ENCODE results near the gene BMPER.
"Not testable (repeated sequence)": the region's sequence is repeated elsewhere in the genome, so short reads cannot be mapped to it uniquely, and the experiment has no call there.

BMPER gene

DNA sequence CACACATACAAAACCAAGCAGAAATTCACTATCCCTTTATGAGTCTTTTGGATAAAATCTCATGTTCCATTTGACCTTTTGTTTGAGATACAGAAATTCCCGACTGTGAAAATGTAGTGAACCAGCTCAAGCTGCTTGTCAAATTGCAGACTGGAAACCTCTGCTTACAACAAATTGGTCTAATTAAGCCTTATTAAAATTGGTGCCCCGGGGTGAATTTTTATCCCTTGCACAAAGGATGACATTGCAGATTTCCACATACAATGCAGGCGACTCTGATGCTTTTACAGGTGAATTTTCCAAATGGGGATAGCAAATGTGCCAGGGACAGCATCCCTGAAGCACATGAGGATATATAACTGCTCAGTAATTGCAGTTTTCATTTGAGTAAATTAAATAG lies 257.3 kb downstream of the BMPER start:
- Histone ChIP-seq H3K4me1 (ENCODE audit: control insufficient read depth, insufficient read depth, low read length) (no peaks in the 10 kb centered on the region), H3K27ac (ENCODE audit: low read depth, low read length) (no peak overlapping the region), H3K36me3 (ENCODE audit: control insufficient read depth, insufficient read depth, low read length) (no peaks in the 10 kb centered on the region), H3K4me3 (ENCODE audit: low read depth, low read length) (no peak overlapping the region), H3K27me3 (ENCODE audit: control insufficient read depth, insufficient read depth, low read length) (no peaks in the 10 kb centered on the region), H3K9me3 (ENCODE audit: control insufficient read depth, insufficient read depth, low read depth, low read length) (peaks cover 2% of the 10 kb centered on the region; the same call in 1 of the 2 replicates), H3K9ac (ENCODE audit: low read length) (no peak overlapping the region)

- H3K4me3 ChIP-seq (ENCODE audit: low read depth, low read length), result no peak overlapping the region
- H3K9ac ChIP-seq (ENCODE audit: low read length), result no peak overlapping the region
- H3K36me3 ChIP-seq (ENCODE audit: control insufficient read depth, insufficient read depth, low read length), result no peaks in the 10 kb centered on the region
- H3K27ac ChIP-seq (ENCODE audit: low read depth, low read length), result no peak overlapping the region
- H3K9me3 ChIP-seq (ENCODE audit: control insufficient read depth, insufficient read depth, low read depth, low read length), result peaks cover 2% of the 10 kb centered on the region; the same call in 1 of the 2 replicates
- no peaks in the 10 kb centered on the region for H3K4me1 ChIP-seq (ENCODE audit: control insufficient read depth, insufficient read depth, low read length)
- no peaks in the 10 kb centered on the region for H3K27me3 ChIP-seq (ENCODE audit: control insufficient read depth, insufficient read depth, low read length)
Observed at GRCh38 chr7:34163956-34164355, 258.6 kb downstream of the BMPER start.

- Histone ChIP-seq H3K27ac (ENCODE audit: low read depth, low read length) (no peak overlapping the region), H3K9ac (ENCODE audit: low read length) (no peak overlapping the region), H3K27me3 (ENCODE audit: control insufficient read depth, insufficient read depth, low read length) (no peaks in the 10 kb centered on the region), H3K36me3 (ENCODE audit: control insufficient read depth, insufficient read depth, low read length) (no peaks in the 10 kb centered on the region), H3K9me3 (ENCODE audit: control insufficient read depth, insufficient read depth, low read depth, low read length) (peaks cover 2% of the 10 kb centered on the region; the same call in 1 of the 2 replicates), H3K4me3 (ENCODE audit: low read depth, low read length) (no peak overlapping the region), H3K4me1 (ENCODE audit: control insufficient read depth, insufficient read depth, low read length) (no peaks in the 10 kb centered on the region)
Observed at GRCh38 chr7:34165466-34165865, 260.1 kb downstream of the BMPER start.

- H3K36me3 ChIP-seq (ENCODE audit: control insufficient read depth, insufficient read depth, low read length), result no peaks in the 10 kb centered on the region
- H3K4me1 ChIP-seq (ENCODE audit: control insufficient read depth, insufficient read depth, low read length), result no peaks in the 10 kb centered on the region
- no peaks in the 10 kb centered on the region for H3K27me3 ChIP-seq (ENCODE audit: control insufficient read depth, insufficient read depth, low read length)
- peaks cover 2% of the 10 kb centered on the region; the same call in 1 of the 2 replicates for H3K9me3 ChIP-seq (ENCODE audit: control insufficient read depth, insufficient read depth, low read depth, low read length)
- no peak overlapping the region for H3K9ac ChIP-seq (ENCODE audit: low read length)
- H3K4me3 ChIP-seq (ENCODE audit: low read depth, low read length), result no peak overlapping the region
- H3K27ac ChIP-seq (ENCODE audit: low read depth, low read length), result no peak overlapping the region
Observed at GRCh38 chr7:34165927-34166550, 260.7 kb downstream of the BMPER start.

DNA sequence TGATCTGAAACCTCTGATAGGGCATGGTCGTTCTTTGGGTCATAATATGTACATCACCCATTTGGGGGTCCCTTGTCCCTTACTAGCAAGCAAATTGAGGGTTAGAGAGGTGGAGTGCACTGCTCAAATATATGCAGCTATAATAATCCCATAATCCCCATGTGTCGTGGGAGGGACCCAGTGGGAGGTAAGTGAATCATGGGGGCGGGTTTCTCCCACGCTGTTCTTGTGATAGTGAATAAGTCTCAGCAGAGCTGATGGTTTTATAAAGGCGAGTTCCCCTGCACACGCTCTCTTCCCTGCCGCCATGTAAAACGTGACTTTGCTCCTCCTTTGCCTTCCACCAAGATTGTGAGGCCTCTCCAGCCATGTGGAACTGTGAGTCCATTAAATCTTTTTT lies 262.7 kb downstream of the BMPER start:
- Histone ChIP-seq H3K4me3 (ENCODE audit: low read depth, low read length) (no peak overlapping the region), H3K9ac (ENCODE audit: low read length) (no peak overlapping the region), H3K9me3 (ENCODE audit: control insufficient read depth, insufficient read depth, low read depth, low read length) (peaks cover 2% of the 10 kb centered on the region; the same call in 1 of the 2 replicates)

GRCh38 chr7:34174688-34175616 lies 269.6 kb downstream of the BMPER start:
- peak overlapping the region; percentile 70 for H3K9ac ChIP-seq (ENCODE audit: low read length)
- peak overlapping the region; percentile 61 for H3K4me3 ChIP-seq (ENCODE audit: low read depth, low read length)
- not testable (repeated sequence) for H3K27me3 ChIP-seq (ENCODE audit: control insufficient read depth, insufficient read depth, low read length); H3K9me3 ChIP-seq (ENCODE audit: control insufficient read depth, insufficient read depth, low read depth, low read length); H3K4me1 ChIP-seq (ENCODE audit: control insufficient read depth, insufficient read depth, low read length); H3K36me3 ChIP-seq (ENCODE audit: control insufficient read depth, insufficient read depth, low read length)
- peak overlapping the region; percentile 59; the same call in 1 of the 2 replicates for H3K27ac ChIP-seq (ENCODE audit: low read depth, low read length)

More for the DNA sequence above, 262.7 kb downstream of the BMPER start:
- H3K4me1 ChIP-seq (ENCODE audit: control insufficient read depth, insufficient read depth, low read length), result no peaks in the 10 kb centered on the region
- H3K27ac ChIP-seq (ENCODE audit: low read depth, low read length), result no peak overlapping the region
- H3K27me3 ChIP-seq (ENCODE audit: control insufficient read depth, insufficient read depth, low read length), result no peaks in the 10 kb centered on the region
- H3K36me3 ChIP-seq (ENCODE audit: control insufficient read depth, insufficient read depth, low read length), result no peaks in the 10 kb centered on the region

DNA sequence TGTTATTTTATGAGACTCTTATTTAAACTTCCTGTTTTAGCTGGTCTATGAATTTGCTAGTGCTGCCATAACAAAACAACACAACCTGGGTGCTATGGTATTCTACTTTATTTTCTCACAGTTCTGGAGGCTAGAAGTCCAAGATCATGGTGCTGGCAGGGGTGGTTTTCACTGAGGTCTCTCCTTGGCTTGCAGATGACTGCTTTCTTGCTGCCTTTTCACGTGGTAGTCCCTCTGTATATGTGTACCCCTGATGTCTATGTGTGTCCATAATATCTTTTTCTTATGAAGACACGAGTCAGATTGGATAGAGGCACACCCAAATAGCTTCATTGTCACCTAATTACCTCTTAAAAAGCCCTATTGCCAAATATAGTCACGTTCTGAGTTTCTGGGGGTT lies 270.5 kb downstream of the BMPER start:
- Histone ChIP-seq H3K36me3 (ENCODE audit: control insufficient read depth, insufficient read depth, low read length) (no peaks in the 10 kb centered on the region), H3K9me3 (ENCODE audit: control insufficient read depth, insufficient read depth, low read depth, low read length) (peaks cover 3% of the 10 kb centered on the region; the same call in 1 of the 2 replicates), H3K9ac (ENCODE audit: low read length) (no peak overlapping the region), H3K27me3 (ENCODE audit: control insufficient read depth, insufficient read depth, low read length) (no peaks in the 10 kb centered on the region), H3K4me3 (ENCODE audit: low read depth, low read length) (peak overlapping the region; percentile 61), H3K4me1 (ENCODE audit: control insufficient read depth, insufficient read depth, low read length) (no peaks in the 10 kb centered on the region; the same call in 1 of the 2 replicates), H3K27ac (ENCODE audit: low read depth, low read length) (peak overlapping the region; percentile 59; the same call in 1 of the 2 replicates)

- no peak overlapping the region for H3K9ac ChIP-seq (ENCODE audit: low read length)
- H3K4me1 ChIP-seq (ENCODE audit: control insufficient read depth, insufficient read depth, low read length), result no peaks in the 10 kb centered on the region; the same call in 1 of the 2 replicates
- no peak overlapping the region for H3K4me3 ChIP-seq (ENCODE audit: low read depth, low read length)
- H3K27me3 ChIP-seq (ENCODE audit: control insufficient read depth, insufficient read depth, low read length), result no peaks in the 10 kb centered on the region
- H3K27ac ChIP-seq (ENCODE audit: low read depth, low read length), result no peak overlapping the region
- peaks cover 3% of the 10 kb centered on the region; the same call in 1 of the 2 replicates for H3K9me3 ChIP-seq (ENCODE audit: control insufficient read depth, insufficient read depth, low read depth, low read length)
- no peaks in the 10 kb centered on the region for H3K36me3 ChIP-seq (ENCODE audit: control insufficient read depth, insufficient read depth, low read length)
Observed at GRCh38 chr7:34177476-34177875, 272.1 kb downstream of the BMPER start.

GRCh38 chr7:34181271-34181958 lies 276.1 kb downstream of the BMPER start:
- Histone ChIP-seq H3K9me3 (ENCODE audit: control insufficient read depth, insufficient read depth, low read depth, low read length) (no peaks in the 10 kb centered on the region), H3K9ac (ENCODE audit: low read length) (no peak overlapping the region), H3K27me3 (ENCODE audit: control insufficient read depth, insufficient read depth, low read length) (no peaks in the 10 kb centered on the region), H3K4me1 (ENCODE audit: control insufficient read depth, insufficient read depth, low read length) (no peaks in the 10 kb centered on the region; the same call in 1 of the 2 replicates), H3K4me3 (ENCODE audit: low read depth, low read length) (no peak overlapping the region), H3K36me3 (ENCODE audit: control insufficient read depth, insufficient read depth, low read length) (no peaks in the 10 kb centered on the region), H3K27ac (ENCODE audit: low read depth, low read length) (no peak overlapping the region)

DNA sequence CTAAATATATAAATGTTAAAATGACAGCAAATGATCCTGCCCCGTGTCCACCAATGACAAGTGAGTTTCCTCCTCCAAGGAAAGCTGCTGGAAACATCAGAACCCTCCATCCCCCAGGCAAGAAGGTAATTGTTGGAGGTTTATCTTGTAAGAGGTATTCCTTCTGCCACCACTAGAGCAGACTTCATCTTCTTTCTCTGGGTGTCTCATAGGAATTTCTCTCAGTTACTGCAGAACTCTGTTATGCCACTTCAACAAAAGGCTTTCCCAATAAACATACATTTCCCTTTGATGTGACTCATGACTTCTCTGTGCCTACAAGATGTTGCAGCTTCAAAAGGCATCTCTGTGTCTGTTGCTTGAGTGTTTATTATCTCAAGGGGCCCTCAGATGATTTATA lies 279.1 kb downstream of the BMPER start:
- no peaks in the 10 kb centered on the region for H3K27me3 ChIP-seq (ENCODE audit: control insufficient read depth, insufficient read depth, low read length)
- no peak overlapping the region for H3K9ac ChIP-seq (ENCODE audit: low read length)
- no peak overlapping the region for H3K27ac ChIP-seq (ENCODE audit: low read depth, low read length)
- H3K4me1 ChIP-seq (ENCODE audit: control insufficient read depth, insufficient read depth, low read length), result peaks cover 7% of the 10 kb centered on the region; the same call in 1 of the 2 replicates
- no peaks in the 10 kb centered on the region for H3K36me3 ChIP-seq (ENCODE audit: control insufficient read depth, insufficient read depth, low read length)
- no peaks in the 10 kb centered on the region for H3K9me3 ChIP-seq (ENCODE audit: control insufficient read depth, insufficient read depth, low read depth, low read length)
- H3K4me3 ChIP-seq (ENCODE audit: low read depth, low read length), result no peak overlapping the region

All from HUES6 (cell line).